OCI-LY3 (cell line): Measurements from ENCODE around the gene GATA5.

Source experiments
- EZH2phosphoT487 ChIP-seq: fragments of 200-600 bp; shearing (Covaris generic); IDR thresholded peaks from 2 replicates; pipeline ENCODE4 v1.6.1; 2018; ENCODE audit warnings: antibody characterized with exemption, mixed run types, low read depth
- TF ChIP-seq, protein P1 (sequence below): fragments of 200-600, 300-600 bp; sonication (generic); IDR thresholded peaks from 2 replicates; pipeline ENCODE4 v1.5.1; 2014; ENCODE audit warnings: antibody characterized with exemption, low read length, low read depth

DNA sequence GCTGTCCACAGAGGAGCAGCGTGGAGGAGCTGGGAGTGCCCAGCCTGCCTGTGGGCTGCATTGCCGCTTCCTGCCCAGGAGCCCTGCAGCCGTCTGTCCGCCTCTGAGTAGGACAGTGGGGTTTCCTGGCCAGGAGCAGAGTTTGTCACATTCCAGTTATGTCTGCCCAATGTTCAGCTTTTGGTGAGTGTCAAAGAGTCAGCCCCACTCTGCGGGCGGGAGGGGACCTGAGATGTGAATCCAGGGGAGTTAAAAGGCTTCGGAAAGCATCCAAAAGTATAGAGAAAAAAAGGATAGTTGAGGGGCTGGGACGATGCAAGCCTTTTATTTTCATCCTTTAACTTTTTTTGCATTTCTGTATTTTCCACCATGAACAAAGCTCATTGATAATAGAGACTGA lies 7.2 kb upstream of the GATA5 start:
- TF ChIP-seq, protein P1, sequence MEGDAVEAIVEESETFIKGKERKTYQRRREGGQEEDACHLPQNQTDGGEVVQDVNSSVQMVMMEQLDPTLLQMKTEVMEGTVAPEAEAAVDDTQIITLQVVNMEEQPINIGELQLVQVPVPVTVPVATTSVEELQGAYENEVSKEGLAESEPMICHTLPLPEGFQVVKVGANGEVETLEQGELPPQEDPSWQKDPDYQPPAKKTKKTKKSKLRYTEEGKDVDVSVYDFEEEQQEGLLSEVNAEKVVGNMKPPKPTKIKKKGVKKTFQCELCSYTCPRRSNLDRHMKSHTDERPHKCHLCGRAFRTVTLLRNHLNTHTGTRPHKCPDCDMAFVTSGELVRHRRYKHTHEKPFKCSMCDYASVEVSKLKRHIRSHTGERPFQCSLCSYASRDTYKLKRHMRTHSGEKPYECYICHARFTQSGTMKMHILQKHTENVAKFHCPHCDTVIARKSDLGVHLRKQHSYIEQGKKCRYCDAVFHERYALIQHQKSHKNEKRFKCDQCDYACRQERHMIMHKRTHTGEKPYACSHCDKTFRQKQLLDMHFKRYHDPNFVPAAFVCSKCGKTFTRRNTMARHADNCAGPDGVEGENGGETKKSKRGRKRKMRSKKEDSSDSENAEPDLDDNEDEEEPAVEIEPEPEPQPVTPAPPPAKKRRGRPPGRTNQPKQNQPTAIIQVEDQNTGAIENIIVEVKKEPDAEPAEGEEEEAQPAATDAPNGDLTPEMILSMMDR, result no peak
- TF ChIP-seq EZH2phosphoT487, result no peak
